UCSD-AML1 (cell line): ENCODE data around the gene CMIP.
A peak's percentile ranks its signal among the peaks of the same experiment; 100 is the strongest.

Experiments used
- DNase-seq: peaks from one replicate; lab custom pipeline; 2025; ENCODE audit not compliant: unreplicated experiment; lab: John Stamatoyannopoulos, UW

Gene CMIP

DNA sequence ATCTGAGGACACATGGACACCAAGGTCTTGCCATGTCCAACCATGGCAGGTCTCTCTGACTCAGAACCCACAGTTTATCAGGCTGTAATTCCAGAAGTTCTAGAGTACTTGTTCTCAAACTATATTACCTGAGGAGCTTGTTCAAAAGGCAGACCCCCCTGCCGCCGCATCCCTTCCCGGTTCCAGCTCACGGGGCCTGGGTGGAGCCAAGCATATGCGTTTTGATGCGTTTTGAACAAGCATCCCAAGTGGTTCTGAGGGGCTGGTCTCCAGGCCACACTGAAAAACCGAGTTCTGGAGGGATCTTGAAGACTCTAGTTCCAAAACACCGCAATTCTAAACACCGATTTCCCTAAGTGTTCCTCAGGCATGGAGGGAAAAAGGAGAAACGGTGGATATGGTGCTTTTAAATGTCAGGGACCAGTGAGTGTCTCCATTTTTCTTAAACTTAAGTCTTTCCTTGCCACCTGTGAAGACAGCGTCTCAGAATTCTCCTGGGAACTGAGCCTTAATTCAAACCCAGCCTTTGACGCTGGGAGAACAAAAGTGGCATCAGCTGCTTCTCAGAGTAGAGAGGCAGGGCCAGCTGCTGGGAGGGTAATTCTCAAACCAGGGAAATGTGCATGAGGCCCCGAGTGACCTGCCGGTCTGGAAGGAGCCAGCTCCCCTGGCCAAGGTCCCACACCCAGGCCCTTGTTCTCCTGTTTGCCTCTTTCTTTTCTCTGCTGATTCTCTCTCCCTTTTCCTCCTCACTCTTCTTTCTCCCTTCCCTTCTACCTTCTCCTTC is 250.1 kb downstream of the CMIP start:
- DNase-seq = no peak

DNA sequence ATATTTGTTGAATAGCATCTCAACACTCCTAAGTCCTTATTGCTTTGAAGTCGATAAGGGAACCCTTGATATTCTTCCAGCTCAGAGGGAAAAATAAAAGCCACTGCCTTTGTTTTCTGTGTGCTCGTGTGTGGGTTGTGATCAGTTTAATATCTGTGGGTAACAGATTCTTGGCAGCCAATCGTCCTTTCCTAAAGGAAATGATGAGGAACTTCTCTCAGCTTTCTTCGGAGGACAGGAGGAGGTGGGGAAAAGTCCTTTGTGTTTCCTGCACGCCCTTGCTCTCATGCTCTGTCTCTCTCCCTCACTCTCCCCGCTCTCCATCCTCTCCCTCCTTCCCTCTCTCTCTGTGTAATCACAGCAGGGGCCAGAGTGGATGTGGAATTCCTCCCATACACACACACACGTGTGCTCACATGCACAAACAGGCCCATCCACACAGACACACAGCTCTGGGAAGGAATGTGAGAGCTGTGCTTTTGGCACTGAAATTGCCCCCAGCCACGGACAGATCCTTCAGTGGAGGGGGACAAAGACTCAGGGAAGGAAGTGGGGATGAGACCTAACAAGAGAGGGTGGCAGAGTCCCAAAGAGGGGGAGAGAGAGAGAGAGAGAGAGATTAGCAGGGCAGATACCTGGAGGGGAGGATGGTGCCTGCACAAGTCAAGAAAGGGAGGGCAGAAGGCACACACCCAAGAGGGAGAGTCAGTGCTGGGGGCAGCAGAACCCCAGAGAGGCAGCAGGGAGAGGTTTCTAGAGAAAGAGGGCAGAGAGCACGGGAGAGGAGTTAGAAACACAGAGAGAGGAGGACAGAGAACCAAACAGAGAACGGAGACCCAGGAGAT is 250.9 kb downstream of the CMIP start:
- no peak for DNase-seq

DNA sequence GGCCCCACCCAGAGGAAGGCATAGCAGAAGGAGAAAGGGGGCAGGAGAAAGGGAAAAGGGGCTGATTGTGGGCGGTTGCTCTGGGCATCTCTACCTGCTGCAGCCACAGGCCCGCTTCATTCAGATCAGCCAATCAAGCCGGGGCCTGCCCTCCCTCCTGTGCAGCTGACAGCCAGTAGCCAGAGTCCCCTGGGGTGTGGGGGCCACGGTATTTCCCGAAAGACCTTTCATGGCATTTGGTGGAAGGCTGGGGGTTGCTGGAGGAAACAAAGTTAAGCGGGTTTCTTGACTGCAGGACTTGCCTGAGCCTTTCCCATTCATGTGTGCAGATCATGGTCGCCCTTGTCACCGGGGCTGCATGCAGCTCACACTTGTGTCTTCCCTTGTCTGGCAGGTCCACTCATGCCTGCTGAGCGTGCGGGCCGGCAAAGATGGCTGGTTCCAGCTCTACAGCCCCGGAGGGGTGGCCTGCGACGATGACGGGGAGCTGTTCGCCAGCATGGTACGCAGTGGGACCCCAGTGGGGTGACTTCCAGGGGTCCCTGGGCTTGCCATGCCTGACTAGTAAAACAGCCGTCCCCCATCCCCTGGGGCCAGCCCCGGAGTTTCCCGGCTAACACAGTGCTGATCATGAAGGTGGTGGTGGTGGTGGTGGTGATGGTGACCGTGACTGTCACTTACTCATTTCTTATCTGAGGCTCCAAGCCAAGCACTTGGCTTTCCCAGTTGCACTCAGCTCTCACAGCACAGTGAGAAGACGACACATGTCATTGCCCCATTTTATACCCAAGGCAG is 251.8 kb downstream of the CMIP start:
- DNase-seq = no peak

DNA sequence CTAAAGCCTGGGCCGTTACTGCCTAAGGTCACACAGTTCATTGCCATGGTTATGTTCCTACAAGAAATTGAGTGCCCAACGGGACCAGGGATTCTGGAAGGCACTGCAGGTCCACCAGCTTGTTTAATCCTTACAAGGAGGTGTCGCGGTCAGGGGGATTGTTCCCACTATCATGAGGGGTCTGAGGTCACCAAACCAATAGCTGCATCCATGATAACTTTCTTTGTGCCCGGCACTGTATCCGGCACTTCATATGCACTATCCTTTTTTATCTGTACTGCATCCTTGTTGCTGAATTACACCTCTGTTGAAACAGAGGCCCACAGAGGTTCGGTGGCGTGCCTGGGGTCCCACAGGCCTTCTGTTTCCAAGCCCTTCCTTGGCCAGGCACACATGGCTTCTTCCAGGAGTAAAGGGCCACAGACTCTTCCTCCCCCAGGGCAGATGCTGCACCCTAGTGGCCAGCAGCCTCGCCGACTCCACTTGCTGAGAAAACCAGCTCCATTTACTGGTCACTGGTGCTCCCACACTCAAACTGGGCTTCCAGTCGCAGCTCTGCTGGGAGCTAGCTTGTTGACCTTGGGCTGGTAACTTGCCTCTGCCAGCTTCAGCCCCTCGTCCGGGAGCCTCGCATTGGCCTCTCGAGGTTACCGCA is 252.5 kb downstream of the CMIP start:
- DNase-seq = peak; percentile 77

DNA sequence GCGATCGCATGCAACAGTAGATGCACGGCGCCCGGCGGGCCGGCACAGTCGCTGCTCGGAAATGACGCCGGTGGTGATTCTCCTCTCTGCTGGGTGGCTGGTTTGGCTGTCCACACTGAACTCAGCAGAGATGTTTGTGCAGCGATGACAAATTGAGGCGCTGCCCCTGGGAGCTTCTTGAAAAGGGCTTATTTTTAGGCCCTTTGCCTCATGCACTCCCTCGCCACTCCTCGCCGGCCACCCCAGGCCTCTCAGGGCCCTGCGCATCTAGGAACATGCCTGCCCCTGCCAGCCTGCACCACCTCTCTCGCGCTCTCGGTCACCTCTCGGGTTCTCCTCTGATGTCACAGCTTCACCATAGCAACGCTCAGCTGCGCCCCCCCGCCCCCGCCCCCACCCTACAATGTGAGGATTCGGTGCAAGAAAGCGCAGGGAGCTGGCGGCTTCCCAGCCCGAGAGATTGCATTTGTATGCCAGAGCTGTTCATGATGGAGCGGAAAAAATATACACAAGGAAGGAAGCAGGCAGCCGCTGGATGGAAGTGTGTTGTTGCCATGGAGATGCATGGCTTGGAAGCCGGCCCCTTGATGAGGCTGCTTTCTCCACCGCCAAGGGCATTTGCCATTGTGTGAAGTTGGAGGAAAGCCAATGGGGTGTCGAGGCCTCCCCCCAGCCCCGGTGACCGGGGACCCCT is 253.2 kb downstream of the CMIP start:
- no peak for DNase-seq

DNA sequence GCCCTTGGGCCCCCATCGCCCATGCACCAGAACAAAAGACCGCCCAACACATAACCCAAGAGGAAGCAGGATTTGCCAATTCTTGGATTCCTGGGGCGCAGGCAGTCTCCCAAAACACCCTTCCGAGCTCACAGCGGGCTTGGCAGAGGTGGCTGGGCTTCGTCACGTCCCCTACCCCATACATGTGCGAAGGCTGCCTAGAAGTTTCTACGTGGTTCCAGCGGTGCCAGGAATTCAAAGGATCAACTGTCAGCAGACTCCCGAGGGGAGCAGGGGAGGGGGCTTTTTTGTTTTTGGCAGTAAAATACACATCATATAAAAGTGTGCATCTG is 253.7 kb downstream of the CMIP start:
- no peak for DNase-seq

DNA sequence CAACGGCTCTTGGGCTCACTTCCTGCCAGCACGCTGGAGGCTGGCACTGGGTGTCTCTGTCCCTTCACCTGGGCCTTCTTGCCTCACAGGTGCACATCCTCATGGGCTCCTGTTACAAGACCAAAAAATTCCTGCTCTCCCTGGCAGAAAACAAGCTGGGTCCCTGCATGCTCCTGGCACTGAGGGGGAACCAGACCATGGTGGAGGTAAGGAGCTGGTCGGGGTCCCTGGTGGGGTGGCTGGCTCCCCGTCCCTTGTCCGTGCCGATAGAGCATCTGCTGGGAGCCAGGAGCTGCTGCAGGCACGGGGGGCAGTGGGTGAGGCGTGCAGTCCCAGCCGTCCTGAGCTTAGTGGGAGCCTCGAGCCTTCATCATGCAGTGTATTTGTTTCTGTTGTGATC is 255.0 kb downstream of the CMIP start:
- DNase-seq = no peak

DNA sequence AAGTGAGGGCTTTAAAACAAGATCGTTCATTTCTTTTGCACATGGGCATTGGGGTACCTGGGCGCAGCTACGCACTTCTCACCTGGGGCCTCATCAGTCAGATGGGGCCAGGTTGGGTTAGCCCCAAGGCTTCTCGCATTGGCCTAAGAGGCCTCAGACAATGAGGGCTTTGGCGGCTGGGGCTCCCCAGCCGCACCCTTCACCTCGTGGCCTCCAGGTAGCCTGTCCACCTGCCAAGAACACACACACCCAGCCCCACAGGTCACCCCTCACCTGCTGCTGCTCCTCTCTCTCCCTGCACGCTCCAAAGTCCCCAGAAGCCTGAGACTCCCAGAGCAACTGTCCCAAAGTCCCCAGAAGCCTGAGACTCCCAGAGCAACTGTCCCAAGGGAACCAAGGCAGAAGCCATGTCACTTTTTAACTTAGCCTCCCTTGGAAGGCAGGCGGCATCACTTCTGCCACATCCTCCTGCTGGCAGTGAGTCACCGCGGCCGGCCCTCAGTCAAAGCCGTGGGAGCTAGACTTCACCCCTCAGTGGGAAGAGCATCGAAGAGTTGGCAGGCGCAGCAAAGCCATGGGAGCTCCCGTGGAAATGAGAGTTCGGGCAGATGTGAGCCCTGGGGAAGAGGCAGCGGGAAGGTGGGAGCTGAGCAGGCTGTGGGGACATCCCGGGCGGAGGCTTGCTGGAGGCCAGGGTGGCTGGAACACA is 255.6 kb downstream of the CMIP start:
- no peak for DNase-seq

DNA sequence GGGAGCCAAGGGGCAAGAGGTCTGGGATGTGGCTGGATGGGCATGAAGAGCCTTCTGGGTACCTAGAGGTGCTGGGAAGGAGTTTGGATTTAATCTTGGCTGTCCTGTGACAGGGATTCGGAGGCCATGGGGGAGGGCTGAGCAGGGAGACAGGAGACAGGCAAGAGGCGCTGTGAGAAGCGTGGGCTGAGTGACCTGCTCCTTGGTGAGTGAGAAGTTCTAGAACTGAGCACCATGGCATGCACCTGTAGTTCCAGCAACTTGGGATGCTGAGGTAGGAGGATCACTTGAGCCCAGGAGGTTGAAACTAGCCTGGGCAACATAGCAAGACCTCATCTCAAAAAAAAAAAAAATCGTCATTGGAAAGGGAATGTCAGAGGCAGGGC is 256.2 kb downstream of the CMIP start:
- DNase-seq = no peak

DNA sequence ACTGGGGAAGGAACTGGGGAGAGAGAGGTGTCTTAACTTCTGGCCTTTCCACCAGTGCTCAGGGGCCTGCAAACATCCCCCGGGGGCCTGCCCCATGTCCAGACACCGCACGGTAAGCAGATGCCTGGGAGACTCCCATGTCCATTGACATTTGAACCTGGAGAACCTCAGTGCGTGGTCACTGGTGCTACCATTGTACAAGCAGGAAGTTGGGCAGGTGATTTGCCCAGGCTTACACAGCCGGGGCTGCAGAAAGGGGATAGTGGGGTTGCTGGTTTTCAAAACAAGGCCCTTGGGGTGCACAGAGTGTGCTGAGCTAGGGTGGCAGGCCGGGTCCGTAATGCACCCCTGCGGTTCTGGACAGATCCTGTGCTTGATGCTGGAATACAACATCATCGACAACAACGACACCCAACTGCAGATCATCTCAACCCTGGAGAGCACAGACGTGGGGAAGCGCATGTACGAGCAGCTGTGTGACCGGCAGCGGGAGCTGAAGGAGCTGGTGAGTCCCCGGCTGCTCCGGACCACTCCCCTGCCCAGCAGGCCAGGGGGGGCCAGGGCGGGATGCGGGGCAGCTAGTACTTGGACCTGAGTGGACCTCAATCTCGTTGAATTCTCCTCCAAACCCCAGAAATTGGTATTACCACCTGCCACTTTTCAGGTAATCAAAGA is 256.8 kb downstream of the CMIP start:
- no peak for DNase-seq

DNA sequence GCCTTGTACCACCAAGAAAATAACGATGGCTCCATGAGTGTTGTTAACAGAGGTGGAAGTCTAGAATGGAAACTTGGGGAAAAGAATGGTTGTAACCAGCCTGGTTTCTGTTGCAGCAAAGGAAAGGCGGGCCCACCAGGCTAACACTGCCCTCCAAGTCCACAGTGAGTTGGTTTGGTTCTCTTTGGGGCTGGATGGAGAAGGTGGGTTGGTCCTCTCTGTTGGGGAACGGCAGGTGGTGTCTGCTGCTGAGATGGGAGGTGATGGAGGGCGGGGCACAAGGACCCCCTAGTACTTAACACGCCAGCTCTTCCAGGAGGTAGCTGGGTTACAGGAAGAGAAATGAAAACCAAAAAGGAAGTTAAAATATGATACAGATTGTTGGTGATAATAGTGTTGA is 257.9 kb downstream of the CMIP start:
- DNase-seq = no peak

DNA sequence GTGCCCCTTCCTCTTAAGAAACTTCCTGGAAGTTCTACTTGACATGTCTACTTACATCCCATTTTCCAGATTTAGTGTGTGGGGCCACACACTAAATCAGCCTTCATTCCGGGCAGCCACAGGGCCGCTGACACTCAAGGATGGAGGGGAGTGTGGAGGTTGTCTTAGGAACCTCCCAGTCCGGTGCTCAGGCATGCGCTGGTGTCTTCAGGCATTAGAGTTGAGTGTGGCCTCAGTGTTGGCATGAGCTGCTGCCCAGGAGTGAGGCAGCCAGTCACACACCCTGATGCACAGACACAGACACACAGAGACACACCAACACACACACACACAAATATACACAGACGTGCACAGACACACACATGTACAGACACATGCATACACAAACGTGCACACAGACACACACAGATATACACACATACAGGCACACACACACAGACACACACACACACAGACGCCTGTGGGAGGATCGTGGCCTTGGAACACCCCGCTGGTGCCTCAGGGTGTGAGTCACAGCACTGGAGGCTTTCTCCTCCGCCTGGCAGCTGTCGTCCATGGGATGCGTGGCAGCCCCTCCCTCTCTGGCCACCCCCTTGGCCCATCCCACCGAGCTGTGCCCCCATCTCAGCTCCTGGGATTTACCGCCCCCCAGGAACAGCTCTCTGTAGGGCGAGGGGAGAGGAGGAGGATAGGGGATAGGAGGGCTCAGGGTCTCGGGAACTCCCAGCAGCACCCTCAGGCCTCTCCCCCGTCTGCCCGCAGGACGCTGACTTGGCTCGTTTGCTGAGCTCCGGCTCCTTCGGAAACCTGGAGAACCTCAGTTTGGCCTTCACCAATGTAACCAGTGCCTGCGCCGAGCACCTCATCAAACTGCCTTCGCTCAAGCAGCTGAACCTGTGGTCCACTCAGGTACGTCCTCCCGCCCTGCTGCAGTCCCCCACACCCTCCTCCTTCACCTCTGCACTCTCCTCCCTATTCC is 258.9 kb downstream of the CMIP start:
- DNase-seq = no peak

DNA sequence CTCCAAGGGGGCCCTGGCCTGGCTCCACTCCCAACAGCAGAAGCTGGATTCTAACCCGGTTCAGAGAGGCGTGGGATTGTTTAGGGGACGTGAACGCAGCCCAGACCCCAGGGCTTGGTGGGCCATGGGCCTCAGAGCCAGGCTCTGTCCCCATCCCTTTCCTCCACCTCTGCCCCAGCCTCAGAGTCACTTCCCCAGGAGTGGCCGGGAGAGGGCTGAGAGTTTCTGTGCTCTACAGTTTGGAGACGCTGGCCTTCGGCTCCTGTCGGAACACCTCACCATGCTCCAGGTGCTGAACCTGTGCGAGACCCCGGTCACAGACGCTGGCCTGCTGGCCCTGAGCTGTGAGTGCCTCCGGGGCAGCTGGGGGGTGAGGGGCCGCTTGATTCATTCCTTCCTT is 260.7 kb downstream of the CMIP start:
- DNase-seq = no peak

DNA sequence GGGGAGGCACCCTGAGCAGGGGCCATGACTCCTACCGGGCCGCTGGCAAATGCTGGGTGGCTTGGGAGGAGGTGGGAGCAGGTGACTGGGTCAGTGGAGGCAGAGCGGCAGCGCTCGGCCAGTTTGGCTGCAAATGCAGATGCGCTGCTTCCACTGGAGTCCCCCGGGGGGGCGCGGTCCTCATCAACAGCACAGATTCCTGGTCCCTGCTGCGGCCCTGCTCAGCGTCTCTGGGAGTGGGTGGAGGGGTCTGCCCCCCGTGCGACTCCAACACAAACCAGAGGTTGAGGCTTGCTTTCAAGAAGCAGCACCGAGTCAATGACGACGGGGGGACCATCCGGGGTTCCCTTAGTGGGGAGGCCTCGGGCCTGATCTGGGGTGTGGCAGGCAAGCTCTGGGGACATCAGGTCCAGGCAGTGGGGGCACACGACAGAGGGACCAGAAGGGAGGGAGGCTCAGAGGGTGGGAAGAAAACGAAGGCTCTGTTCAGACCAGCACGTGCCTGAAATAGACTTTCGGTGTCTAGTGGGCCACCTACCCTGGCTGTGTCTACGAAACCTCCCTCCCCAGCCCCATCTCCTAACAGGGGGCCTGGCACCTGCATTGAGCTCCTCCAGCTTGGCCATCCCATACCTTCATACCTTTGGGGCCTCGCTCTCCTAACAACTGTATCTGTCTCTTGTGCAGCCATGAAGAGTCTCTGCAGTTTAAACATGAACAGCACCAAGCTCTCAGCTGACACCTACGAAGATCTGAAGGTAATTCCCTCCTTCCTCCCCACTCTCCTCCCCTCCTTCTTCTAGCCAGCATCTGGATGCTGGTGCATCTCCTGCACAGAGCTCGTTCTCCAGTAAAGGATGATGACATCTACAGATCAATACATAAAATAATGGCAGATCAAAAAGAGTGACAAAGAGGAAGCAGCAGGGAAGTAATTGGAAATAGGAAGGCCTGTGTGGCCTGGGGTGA is 262.0 kb downstream of the CMIP start:
- DNase-seq = no peak

DNA sequence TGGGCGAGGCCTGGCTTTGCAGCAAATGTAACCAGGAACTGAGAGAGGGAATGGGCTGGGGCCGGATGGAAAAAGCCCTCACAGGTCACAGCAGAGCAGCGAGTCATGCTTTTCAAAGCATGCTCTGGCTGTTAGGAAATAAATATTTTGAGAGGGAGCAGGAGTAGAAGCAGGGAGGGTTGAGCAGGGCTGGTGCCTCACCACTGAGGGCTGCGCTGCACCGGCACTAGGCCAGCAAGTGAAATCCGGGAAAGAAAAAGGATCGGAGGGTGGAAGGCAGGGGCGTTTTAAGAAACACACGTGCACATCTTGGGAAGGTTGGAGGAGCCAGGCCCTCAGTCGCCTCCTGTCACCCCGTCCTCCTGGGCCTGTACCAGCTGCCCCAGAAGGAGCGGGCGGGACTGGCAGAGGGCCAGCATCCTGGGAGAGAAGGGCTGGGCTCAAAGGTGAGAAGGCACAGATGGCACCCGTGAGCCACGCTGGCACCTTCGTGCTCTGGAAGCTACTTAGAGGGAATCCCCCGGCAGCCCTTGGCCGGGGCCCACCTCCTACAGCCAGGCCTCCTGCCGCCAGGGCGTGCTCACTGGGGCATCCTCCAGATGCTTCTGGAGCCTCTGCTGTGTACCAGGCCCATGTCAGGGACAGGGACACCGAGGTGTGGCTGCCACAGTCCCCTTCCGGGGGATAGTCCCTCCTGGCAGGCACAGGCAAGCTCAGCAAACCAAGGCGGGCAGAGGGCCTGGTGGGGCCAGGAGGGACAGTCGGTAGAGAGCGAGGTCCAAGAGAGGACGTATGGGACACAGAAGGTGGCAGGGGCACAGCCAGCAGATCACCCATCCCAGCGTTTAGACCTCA is 263.0 kb downstream of the CMIP start:
- no peak for DNase-seq
